K562 (cell line): ENCODE data around the gene TTC28. TPM values are rescaled to one million over a fixed set of nuclear protein-coding genes. Genes with fewer than 3 reads are reported as not detected.

Experiments
- ATAC-seq: fragments of 200-7000 bp; cut with Tn5 transposase; 3 replicates; pipeline ENCODE4 v1.9.1; 2020; ENCODE audit warnings: moderate library complexity
- BruUV-seq: library from RNA; stranded (reverse); fragments of 400-500 nt; replicated peaks from 2 replicates; lab custom pipeline; 2021; lab: Mats Ljungman, UMichigan
- CTCF ChIA-PET: fragments of 300-600 bp; formaldehyde crosslinking; extraction: SDS; loops from one replicate; lab custom pipeline; 2021; ENCODE audit warnings: low intra/inter-chr PET ratio; lab: Yijun Ruan, JAX
- POLR2A ChIA-PET: fragments of 300-600, 350-650 bp; sonication (Branson Sonifier 250); formaldehyde crosslinking; extraction: SDS; loops from one replicate; lab custom pipeline; 2021; ENCODE audit warnings: antibody characterized with exemption, inconsistent platforms; lab: Yijun Ruan, JAX
- DNase-seq, 4 experiments: peaks; one replicate each; pipeline versions ENCODE4 v3.0.0 to v3.0.0-alpha.2; 2011 to 2018; ENCODE audit warnings: low spot score in 3 of 4, mixed read lengths in 3 of 4; ENCODE audit errors: extremely low read depth in 1 of 4
- FAIRE-seq: peaks from 2 replicates; lab custom pipeline; 2011; peaks lifted over from hg19 to GRCh38; lab: Jason Lieb, UNC
- H2AFZ ChIP-seq: 2 replicates; pipeline ENCODE4 v1.6.0; 2011; ENCODE audit warnings: low read depth, low read length, control low read depth, inconsistent platforms
- H3K27ac ChIP-seq: fragments of 200-600 bp; 3 replicates; pipeline ENCODE4 v1.8.0; 2011; ENCODE audit warnings: low read depth, mild to moderate bottlenecking, control low read depth, inconsistent platforms, low read length, moderate library complexity, mixed read lengths; ENCODE audit errors: extremely low read depth
- H3K27me3 ChIP-seq, 2 experiments: fragments of 300-600 bp in 1 of 2; 2 replicates in 1 of 2; 3 replicates in 1 of 2; pipeline versions ENCODE4 v1.6.0 to v1.8.0; 2011; ENCODE audit warnings: inconsistent platforms in 2 of 2, low read length in 2 of 2, mild to moderate bottlenecking in 1 of 2, mixed read lengths in 1 of 2, moderate library complexity in 1 of 2; ENCODE audit not compliant: control insufficient read depth in 2 of 2, insufficient read depth in 2 of 2
- H3K36me3 ChIP-seq: fragments of 300-600 bp; 3 replicates; pipeline ENCODE4 v1.8.0; 2011; ENCODE audit warnings: mild to moderate bottlenecking, low read length, inconsistent platforms; ENCODE audit not compliant: control insufficient read depth, insufficient read depth
- H3K4me1 ChIP-seq, 2 experiments: fragments of 200-600 bp in 1 of 2; replicated peaks in 1 of 2; 2 replicates in 1 of 2; 3 replicates in 1 of 2; pipeline versions ENCODE4 v1.5.1 to v1.8.0; 2011; ENCODE audit warnings: inconsistent platforms in 2 of 2, low read length in 2 of 2, mild to moderate bottlenecking in 1 of 2, mixed read lengths in 1 of 2, moderate library complexity in 1 of 2; ENCODE audit not compliant: control insufficient read depth in 2 of 2, insufficient read depth in 2 of 2
- H3K4me2 ChIP-seq: 2 replicates; pipeline ENCODE4 v1.6.1; 2011; ENCODE audit warnings: low read length, control low read depth, inconsistent platforms, mixed read lengths; ENCODE audit not compliant: insufficient read depth
- H3K4me3 ChIP-seq: fragments of 200-600 bp; sonication (generic), shearing (Covaris generic); 2 replicates; pipeline ENCODE4 v1.5.1; 2016; ENCODE audit warnings: control low read depth, inconsistent platforms
- H3K79me2 ChIP-seq: fragments of 200-600 bp; 3 replicates; pipeline ENCODE4 v1.8.0; 2011; ENCODE audit warnings: low read length, inconsistent platforms; ENCODE audit not compliant: control insufficient read depth, insufficient read depth
- H3K9ac ChIP-seq, 2 experiments: 2 replicates each; pipeline versions ENCODE4 v1.6.0 to v1.6.1; 2011; ENCODE audit warnings: low read depth in 2 of 2, low read length in 2 of 2, control low read depth in 1 of 2, inconsistent platforms in 1 of 2, mild to moderate bottlenecking in 1 of 2, mixed read lengths in 1 of 2; ENCODE audit not compliant: insufficient read depth in 1 of 2
- H3K9me1 ChIP-seq: one replicate; pipeline ENCODE4 v1.6.0; 2011; ENCODE audit warnings: inconsistent platforms, mild to moderate bottlenecking, low read length, moderate library complexity; ENCODE audit not compliant: control insufficient read depth, insufficient read depth
- H3K9me3 ChIP-seq: replicated peaks from 2 replicates; pipeline ENCODE4 v1.5.1; 2011; ENCODE audit warnings: low read depth, low read length, inconsistent platforms; ENCODE audit not compliant: control insufficient read depth, insufficient read depth
- H4K20me1 ChIP-seq: replicated peaks from 2 replicates; pipeline ENCODE4 v1.6.1; 2011; ENCODE audit warnings: low read length, inconsistent platforms, mixed read lengths; ENCODE audit not compliant: control insufficient read depth, insufficient read depth
- CHAMP1 ChIP-seq: fragments of 450-650 bp; IDR thresholded peaks from 2 replicates; pipeline ENCODE4 v1.6.1; 2016; ENCODE audit warnings: mild to moderate bottlenecking
- CTCFL ChIP-seq: IDR thresholded peaks from 2 replicates; pipeline ENCODE4 v1.6.1; 2011; ENCODE audit warnings: borderline replicate concordance, low read depth, mild to moderate bottlenecking, moderate library complexity, low read length; ENCODE audit not compliant: insufficient read depth, poor library complexity, severe bottlenecking
- DLX4 ChIP-seq: fragments of 250-450 bp; sonication (Bioruptor Pico); IDR thresholded peaks from 2 replicates; pipeline ENCODE4 v1.6.1; 2021; ENCODE audit warnings: mild to moderate bottlenecking
- EWSR1 ChIP-seq: fragments of 450-650 bp; IDR thresholded peaks from 2 replicates; pipeline ENCODE4 v1.6.1; 2018; ENCODE audit warnings: borderline replicate concordance, mild to moderate bottlenecking, low read depth, moderate library complexity; ENCODE audit not compliant: partially characterized antibody
- ZBTB1 ChIP-seq: sonication (generic); formaldehyde crosslinking; IDR thresholded peaks from 2 replicates; pipeline ENCODE4 v1.8.1; 2023; ENCODE audit warnings: missing genetic modification reagents, low read depth, mild to moderate bottlenecking, borderline replicate concordance
- ZBTB43 ChIP-seq: sonication (generic); formaldehyde crosslinking; IDR thresholded peaks from 2 replicates; pipeline ENCODE4 v1.8.0; 2023; ENCODE audit warnings: mild to moderate bottlenecking, missing genetic modification reagents
- ZKSCAN1 ChIP-seq: fragments of 150-350 bp; IDR thresholded peaks from 2 replicates; pipeline ENCODE4 v1.6.1; 2016; ENCODE audit warnings: low read depth, low read length
- ZNF699 ChIP-seq: fragments of 250-450 bp; sonication (Bioruptor Pico); IDR thresholded peaks from 2 replicates; pipeline ENCODE4 v1.8.0; 2021; ENCODE audit warnings: mild to moderate bottlenecking, moderate library complexity; ENCODE audit not compliant: insufficient replicate concordance
- WGBS: fragments of 100-300 bp; shearing (Covaris generic); methylation state at CpG from one replicate; pipeline ENCODE4 v1.1.6; 2016; ENCODE audit warnings: low coverage, mixed read lengths; ENCODE audit not compliant: insufficient coverage; ENCODE audit errors: missing lambda C conversion rate; 5-methylcytosine and 5-hydroxymethylcytosine counted together
- in situ Hi-C: fragments of 300-500 bp; cut with MboI; formaldehyde crosslinking; loops from 4 replicates; pipeline ENCODE4 v1.15.0; 2018; ENCODE audit warnings: inconsistent platforms, mixed read lengths
- intact Hi-C: fragments of 100-400 bp; cut with micrococcal nuclease; formaldehyde crosslinking; loops from 2 replicates; pipeline ENCODE4 v1.14.2; 2022
- polyA plus RNA-seq, 8 experiments: library from polyadenylated mRNA; depleted of rRNA in 4 of 8; stranded (reverse) in 5 of 8; unstranded in 3 of 8; fragments of >200 nt; fragmentation: Nextera tagmentation in 2 of 8; fragmentation: Illumina TruSeq in 1 of 8; extraction: Ambion mirVana in 2 of 8; extraction: Trizol in 1 of 8; gene quantifications; 2 replicates each; pipeline versions ENCODE4 v1.2.1 to v1.2.3, GENCODE V29; 2011 to 2014; ENCODE audit warnings: inconsistent platforms in 1 of 8, missing spikeins in 1 of 8
- total RNA-seq, 7 experiments: library from RNA; depleted of rRNA in 6 of 7; stranded (reverse); fragments of >200 nt in 6 of 7; fragmentation: Illumina TruSeq in 2 of 7; extraction: Trizol in 2 of 7; gene quantifications; 2 replicates each; pipeline versions ENCODE4 v1.2.1 to v1.2.3, GENCODE V29; 2011 to 2021; ENCODE audit warnings: low replicate concordance in 1 of 7

Gene TTC28
- total and polyA plus RNA-seq, 9 of the 15 experiments (the other 6 are each of a cell fraction or from before 2014, with no cell fraction given), result 0.22 to 10.7 (median 3.1) TPM

- Histone ChIP-seq H3K9me3 (no peaks in the 10 kb centered on the region), H4K20me1 (no peaks in the 10 kb centered on the region), H2AFZ (no peak overlapping the region), H3K27me3 (no peaks in the 10 kb centered on the region), H3K4me2 (no peak overlapping the region), H3K9ac (no peak overlapping the region), H3K9me1 (no peaks in the 10 kb centered on the region), H3K27ac (no peak overlapping the region), H3K4me3 (no peak overlapping the region), H3K4me1 (no peaks in the 10 kb centered on the region), H3K36me3 (no peaks in the 10 kb centered on the region), H3K79me2 (no peaks in the 10 kb centered on the region)
- POLR2A ChIA-PET, result interaction anchor here (0.7 kb wide), 1 partner anchor 657 kb away, joined by 3 read pairs; no protein-coding TSS in a partner anchor
- FAIRE-seq, result no peak
- WGBS, result 49% methylated on average over 2 of the region's 8 CpGs
- BruUV-seq, result no TSS peak
- CTCF ChIA-PET, result no interaction called here
- intact Hi-C loops, result no loop called here
- no peak for DNase-seq
- ATAC-seq, result no peak
- in situ Hi-C loops, result no loop called here
- TF ChIP-seq DLX4 (CRISPR knock-in tag), result no peak
Measured at GRCh38 chr22:28637225-28637624, 42.4 kb downstream of the TTC28 start.

- CTCF ChIA-PET, result no interaction called here
- Histone ChIP-seq H3K4me1 (no peaks in the 10 kb centered on the region; a peak in 1 of 5 replicates), H3K4me3 (no peak overlapping the region), H3K9me1 (no peaks in the 10 kb centered on the region), H2AFZ (no peak overlapping the region), H3K79me2 (no peaks in the 10 kb centered on the region), H3K27me3 (no peaks in the 10 kb centered on the region), H4K20me1 (no peaks in the 10 kb centered on the region), H3K9ac (no peak overlapping the region), H3K27ac (no peak overlapping the region), H3K36me3 (no peaks in the 10 kb centered on the region), H3K4me2 (no peak overlapping the region), H3K9me3 (no peaks in the 10 kb centered on the region)
- intact Hi-C loops, result no loop called here
- 60% methylated on average over 1 of the region's 1 CpG for WGBS
- ATAC-seq (no peak), FAIRE-seq (no peak), DNase-seq (no peak)
- POLR2A ChIA-PET, result interaction anchor here (0.9 to 1.4 kb wide), 2 partner anchors 10 to 12 kb away, joined by 3 to 4 read pairs; no protein-coding TSS in a partner anchor
- in situ Hi-C loops, result no loop called here
- no TSS peak for BruUV-seq
- TF ChIP-seq ZNF699 (CRISPR knock-in tag) (no peak), ZBTB1 (CRISPR knock-in tag) (no peak), ZKSCAN1 (no peak), CTCFL (no peak), ZBTB43 (no peak), EWSR1 (no peak), CHAMP1 (no peak)
Measured at GRCh38 chr22:28630177-28630574, 49.5 kb downstream of the TTC28 start.
